Activated T-helper 17 cell treated with anti-CD3 and anti-CD28 coated beads, Interleukin-2, amount 50 U/mL, for 72 hours (primary cell): Measurements from ENCODE around the gene EIF4A3. TPM values are rescaled to one million over a fixed set of nuclear protein-coding genes. Genes with fewer than 3 reads are reported as not detected.

Source experiments
- ATAC-seq: fragments of 150-1000 bp; cut with Tn5 transposase; replicated peaks from 2 replicates; pipeline ENCODE4 v1.10.0; 2021; ENCODE audit warnings: mild to moderate bottlenecking, moderate library complexity
- H3K27ac Mint-ChIP-seq: one replicate; pipeline ENCODE4 v1.8.0; 2022; ENCODE audit warnings: mixed read lengths
- H3K27me3 Mint-ChIP-seq: one replicate; pipeline ENCODE4 v1.8.0; 2022; ENCODE audit warnings: mixed read lengths
- H3K36me3 Mint-ChIP-seq: one replicate; pipeline ENCODE4 v1.8.0; 2022; ENCODE audit warnings: low read depth, mild to moderate bottlenecking, mixed read lengths
- H3K4me1 Mint-ChIP-seq: one replicate; pipeline ENCODE4 v1.8.0; 2022; ENCODE audit warnings: mixed read lengths
- H3K4me3 Mint-ChIP-seq: one replicate; pipeline ENCODE4 v1.8.0; 2022; ENCODE audit warnings: mild to moderate bottlenecking, mixed read lengths
- H3K9me3 Mint-ChIP-seq: one replicate; pipeline ENCODE4 v1.8.0; 2022; ENCODE audit warnings: mixed read lengths
- total RNA-seq, 2 donors: library from RNA; stranded (reverse); gene quantifications; one replicate each; pipeline ENCODE4 v1.2.3, GENCODE V29; 2022

Gene EIF4A3
- total RNA-seq, 2 donors from 2014 or later: 141 to 182 TPM

DNA sequence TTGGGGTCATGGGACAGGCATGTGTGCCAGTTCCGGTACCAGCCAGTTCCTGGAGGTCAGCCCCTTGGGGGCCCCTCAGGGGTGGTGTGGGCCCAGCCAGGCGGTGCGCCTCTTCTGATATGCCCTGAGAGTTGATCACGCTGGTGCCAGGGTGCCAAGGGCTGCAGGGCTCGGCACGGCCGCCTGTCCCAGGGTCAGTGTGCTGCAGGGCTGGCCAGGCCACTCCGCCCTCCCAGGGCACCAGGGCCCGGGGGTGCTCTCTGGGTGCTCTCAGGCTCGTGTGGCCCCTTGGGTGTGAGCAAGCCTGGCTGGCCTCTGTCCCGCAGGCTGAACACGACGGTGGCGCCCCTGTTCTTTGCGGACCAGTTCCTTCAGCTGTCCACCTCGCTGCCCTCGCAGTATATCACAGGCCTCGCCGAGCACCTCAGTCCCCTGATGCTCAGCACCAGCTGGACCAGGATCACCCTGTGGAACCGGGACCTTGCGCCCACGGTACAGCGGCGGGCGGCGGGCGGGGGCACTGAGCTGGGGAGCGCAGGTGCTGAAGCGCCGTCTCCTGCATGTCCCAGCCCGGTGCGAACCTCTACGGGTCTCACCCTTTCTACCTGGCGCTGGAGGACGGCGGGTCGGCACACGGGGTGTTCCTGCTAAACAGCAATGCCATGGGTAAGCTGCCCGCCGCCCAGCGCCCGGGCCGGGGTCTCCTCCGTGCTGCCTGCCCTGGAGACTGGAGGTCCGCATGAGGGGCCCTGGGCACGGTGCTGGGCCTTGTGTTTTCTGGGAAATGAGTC lies 39.5 kb downstream of the EIF4A3 start:
- Mint-ChIP-seq H3K9me3 (no peaks in the 10 kb centered on the region), H3K36me3 (no peaks in the 10 kb centered on the region), H3K27ac (no peak overlapping the region), H3K4me3 (no peak overlapping the region), H3K4me1 (peaks cover 7% of the 10 kb centered on the region), H3K27me3 (no peaks in the 10 kb centered on the region)
- ATAC-seq: no peak

DNA sequence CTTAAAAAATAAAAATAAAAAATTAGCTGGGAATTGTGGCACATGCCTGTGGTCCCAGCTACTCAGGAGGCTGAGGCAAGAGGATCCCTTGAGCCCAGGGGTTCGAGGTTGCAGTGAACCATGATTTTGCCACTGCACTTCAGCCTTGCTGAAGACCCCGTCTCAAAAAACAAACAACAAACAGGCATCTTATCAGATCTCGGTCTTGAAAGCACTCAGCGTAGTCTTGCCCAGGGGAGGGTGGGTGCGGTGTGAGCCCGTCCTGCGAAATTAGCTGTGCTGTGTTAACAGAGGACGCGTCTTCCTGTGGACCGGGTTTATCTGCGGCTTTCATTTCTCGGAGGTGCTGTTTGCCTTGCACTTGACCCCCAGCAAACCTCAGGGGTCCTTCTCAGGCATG lies 40.2 kb downstream of the EIF4A3 start:
- ATAC-seq: no peak
- Mint-ChIP-seq H3K27me3 (no peaks in the 10 kb centered on the region), H3K4me1 (peaks cover 9% of the 10 kb centered on the region), H3K36me3 (no peaks in the 10 kb centered on the region), H3K4me3 (no peak overlapping the region), H3K27ac (no peak overlapping the region), H3K9me3 (no peaks in the 10 kb centered on the region)

DNA sequence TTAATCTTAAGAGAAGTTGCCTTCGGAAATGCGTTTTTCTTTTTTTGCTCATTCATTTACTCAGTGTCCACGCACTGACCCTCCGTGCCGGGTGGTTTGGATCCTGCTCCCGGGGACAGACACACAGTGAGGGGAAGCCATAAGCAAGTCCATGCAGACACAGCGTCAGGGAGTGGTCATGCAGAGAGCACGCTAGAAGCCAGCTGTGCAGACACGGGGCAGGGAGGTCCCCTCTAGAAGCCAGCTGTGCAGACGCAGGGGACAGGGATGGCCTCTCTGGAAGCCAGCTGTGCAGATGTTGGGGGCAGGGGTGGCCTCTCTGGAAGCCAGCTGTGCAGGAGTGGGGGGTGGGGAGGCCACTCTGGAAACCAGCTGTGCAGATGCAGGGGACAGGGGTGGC lies 40.8 kb downstream of the EIF4A3 start:
- Mint-ChIP-seq H3K4me3 (no peak overlapping the region), H3K9me3 (no peaks in the 10 kb centered on the region), H3K4me1 (peaks cover 9% of the 10 kb centered on the region), H3K27me3 (no peaks in the 10 kb centered on the region), H3K36me3 (no peaks in the 10 kb centered on the region), H3K27ac (no peak overlapping the region)
- ATAC-seq: no peak

DNA sequence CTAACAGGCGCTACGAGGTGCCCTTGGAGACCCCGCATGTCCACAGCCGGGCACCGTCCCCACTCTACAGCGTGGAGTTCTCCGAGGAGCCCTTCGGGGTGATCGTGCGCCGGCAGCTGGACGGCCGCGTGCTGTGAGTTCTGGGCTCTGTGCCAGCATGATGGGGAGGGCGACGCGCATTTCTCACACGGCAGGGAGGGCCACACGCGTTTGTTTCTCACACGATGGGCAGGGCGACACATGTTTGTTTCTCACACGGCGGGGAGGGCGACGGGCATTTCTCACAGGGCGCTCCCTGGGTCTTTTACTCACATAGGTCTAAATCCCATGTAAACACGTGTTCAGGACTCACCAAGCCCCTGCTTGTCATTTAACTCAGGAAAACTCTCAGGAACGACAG lies 41.2 kb downstream of the EIF4A3 start:
- no peak for ATAC-seq
- Mint-ChIP-seq H3K27me3 (no peaks in the 10 kb centered on the region), H3K27ac (no peak overlapping the region), H3K9me3 (no peaks in the 10 kb centered on the region), H3K4me3 (no peak overlapping the region), H3K4me1 (peaks cover 11% of the 10 kb centered on the region), H3K36me3 (no peaks in the 10 kb centered on the region)

DNA sequence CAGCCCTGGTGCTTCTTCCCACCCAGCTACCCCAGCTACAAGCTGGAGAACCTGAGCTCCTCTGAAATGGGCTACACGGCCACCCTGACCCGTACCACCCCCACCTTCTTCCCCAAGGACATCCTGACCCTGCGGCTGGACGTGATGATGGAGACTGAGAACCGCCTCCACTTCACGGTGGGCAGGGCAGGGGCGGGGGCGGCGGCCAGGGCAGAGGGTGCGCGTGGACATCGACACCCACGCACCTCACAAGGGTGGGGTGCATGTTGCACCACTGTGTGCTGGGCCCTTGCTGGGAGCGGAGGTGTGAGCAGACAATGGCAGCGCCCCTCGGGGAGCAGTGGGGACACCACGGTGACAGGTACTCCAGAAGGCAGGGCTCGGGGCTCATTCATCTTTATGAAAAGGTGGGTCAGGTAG lies 42.0 kb downstream of the EIF4A3 start:
- no peak overlapping the region for H3K27ac Mint-ChIP-seq

DNA sequence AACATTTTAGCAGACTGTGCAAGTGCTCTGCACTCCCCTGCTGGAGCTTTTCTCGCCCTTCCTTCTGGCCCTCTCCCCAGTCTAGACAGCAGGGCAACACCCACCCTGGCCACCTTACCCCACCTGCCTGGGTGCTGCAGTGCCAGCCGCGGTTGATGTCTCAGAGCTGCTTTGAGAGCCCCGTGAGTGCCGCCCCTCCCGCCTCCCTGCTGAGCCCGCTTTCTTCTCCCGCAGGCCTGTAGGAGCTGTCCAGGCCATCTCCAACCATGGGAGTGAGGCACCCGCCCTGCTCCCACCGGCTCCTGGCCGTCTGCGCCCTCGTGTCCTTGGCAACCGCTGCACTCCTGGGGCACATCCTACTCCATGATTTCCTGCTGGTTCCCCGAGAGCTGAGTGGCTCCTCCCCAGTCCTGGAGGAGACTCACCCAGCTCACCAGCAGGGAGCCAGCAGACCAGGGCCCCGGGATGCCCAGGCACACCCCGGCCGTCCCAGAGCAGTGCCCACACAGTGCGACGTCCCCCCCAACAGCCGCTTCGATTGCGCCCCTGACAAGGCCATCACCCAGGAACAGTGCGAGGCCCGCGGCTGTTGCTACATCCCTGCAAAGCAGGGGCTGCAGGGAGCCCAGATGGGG lies 42.5 kb downstream of the EIF4A3 start:
- Mint-ChIP-seq H3K9me3 (no peaks in the 10 kb centered on the region), H3K4me3 (no peak overlapping the region), H3K36me3 (no peaks in the 10 kb centered on the region), H3K27ac (no peak overlapping the region), H3K4me1 (peaks cover 19% of the 10 kb centered on the region), H3K27me3 (no peaks in the 10 kb centered on the region)
- ATAC-seq: no peak

More for the DNA sequence above, 42.0 kb downstream of the EIF4A3 start:
- no peak for ATAC-seq
- Mint-ChIP-seq H3K4me3 (no peak overlapping the region), H3K36me3 (no peaks in the 10 kb centered on the region), H3K27me3 (no peaks in the 10 kb centered on the region), H3K9me3 (no peaks in the 10 kb centered on the region), H3K4me1 (peaks cover 19% of the 10 kb centered on the region)

DNA sequence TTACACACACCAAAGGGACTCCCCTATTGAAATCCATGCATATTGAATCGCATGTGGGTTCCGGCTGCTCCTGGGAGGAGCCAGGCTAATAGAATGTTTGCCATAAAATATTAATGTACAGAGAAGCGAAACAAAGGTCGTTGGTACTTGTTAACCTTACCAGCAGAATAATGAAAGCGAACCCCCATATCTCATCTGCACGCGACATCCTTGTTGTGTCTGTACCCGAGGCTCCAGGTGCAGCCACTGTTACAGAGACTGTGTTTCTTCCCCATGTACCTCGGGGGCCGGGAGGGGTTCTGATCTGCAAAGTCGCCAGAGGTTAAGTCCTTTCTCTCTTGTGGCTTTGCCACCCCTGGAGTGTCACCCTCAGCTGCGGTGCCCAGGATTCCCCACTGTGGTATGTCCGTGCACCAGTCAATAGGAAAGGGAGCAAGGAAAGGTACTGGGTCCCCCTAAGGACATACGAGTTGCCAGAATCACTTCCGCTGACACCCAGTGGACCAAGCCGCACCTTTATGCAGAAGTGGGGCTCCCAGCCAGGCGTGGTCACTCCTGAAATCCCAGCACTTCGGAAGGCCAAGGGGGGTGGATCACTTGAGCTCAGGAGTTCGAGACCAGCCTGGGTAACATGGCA lies 43.4 kb downstream of the EIF4A3 start:
- peaks cover 19% of the 10 kb centered on the region for H3K4me1 Mint-ChIP-seq
- H3K27ac Mint-ChIP-seq: no peak overlapping the region
- no peaks in the 10 kb centered on the region for H3K27me3 Mint-ChIP-seq
- H3K9me3 Mint-ChIP-seq: no peaks in the 10 kb centered on the region
- no peaks in the 10 kb centered on the region for H3K36me3 Mint-ChIP-seq
- ATAC-seq: no peak
- H3K4me3 Mint-ChIP-seq: peak overlapping the region; percentile 94

DNA sequence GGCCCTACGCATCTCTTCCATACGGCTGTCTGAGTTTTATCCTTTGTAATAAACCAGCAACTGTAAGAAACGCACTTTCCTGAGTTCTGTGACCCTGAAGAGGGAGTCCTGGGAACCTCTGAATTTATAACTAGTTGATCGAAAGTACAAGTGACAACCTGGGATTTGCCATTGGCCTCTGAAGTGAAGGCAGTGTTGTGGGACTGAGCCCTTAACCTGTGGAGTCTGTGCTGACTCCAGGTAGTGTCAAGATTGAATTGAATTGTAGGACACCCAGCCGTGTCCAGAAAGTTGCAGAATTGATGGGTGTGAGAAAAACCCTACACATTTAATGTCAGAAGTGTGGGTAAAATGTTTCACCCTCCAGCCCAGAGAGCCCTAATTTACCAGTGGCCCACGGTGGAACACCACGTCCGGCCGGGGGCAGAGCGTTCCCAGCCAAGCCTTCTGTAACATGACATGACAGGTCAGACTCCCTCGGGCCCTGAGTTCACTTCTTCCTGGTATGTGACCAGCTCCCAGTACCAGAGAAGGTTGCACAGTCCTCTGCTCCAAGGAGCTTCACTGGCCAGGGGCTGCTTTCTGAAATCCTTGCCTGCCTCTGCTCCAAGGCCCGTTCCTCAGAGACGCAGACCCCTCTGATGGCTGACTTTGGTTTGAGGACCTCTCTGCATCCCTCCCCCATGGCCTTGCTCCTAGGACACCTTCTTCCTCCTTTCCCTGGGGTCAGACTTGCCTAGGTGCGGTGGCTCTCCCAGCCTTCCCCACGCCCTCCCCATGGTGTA lies 44.1 kb downstream of the EIF4A3 start:
- Mint-ChIP-seq H3K27me3 (no peaks in the 10 kb centered on the region), H3K36me3 (no peaks in the 10 kb centered on the region), H3K4me3 (peak overlapping the region; percentile 94), H3K9me3 (no peaks in the 10 kb centered on the region), H3K27ac (no peak overlapping the region), H3K4me1 (peaks cover 19% of the 10 kb centered on the region)
- ATAC-seq: no peak

DNA sequence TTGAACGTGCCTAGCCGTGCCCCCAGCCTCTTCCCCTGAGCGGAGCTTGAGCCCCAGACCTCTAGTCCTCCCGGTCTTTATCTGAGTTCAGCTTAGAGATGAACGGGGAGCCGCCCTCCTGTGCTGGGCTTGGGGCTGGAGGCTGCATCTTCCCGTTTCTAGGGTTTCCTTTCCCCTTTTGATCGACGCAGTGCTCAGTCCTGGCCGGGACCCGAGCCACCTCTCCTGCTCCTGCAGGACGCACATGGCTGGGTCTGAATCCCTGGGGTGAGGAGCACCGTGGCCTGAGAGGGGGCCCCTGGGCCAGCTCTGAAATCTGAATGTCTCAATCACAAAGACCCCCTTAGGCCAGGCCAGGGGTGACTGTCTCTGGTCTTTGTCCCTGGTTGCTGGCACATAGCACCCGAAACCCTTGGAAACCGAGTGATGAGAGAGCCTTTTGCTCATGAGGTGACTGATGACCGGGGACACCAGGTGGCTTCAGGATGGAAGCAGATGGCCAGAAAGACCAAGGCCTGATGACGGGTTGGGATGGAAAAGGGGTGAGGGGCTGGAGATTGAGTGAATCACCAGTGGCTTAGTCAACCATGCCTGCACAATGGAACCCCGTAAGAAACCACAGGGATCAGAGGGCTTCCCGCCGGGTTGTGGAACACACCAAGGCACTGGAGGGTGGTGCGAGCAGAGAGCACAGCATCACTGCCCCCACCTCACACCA lies 44.8 kb downstream of the EIF4A3 start:
- Mint-ChIP-seq H3K27ac (peak overlapping the region; percentile 92), H3K27me3 (no peaks in the 10 kb centered on the region), H3K9me3 (no peaks in the 10 kb centered on the region), H3K4me1 (peaks cover 19% of the 10 kb centered on the region), H3K36me3 (no peaks in the 10 kb centered on the region), H3K4me3 (peak overlapping the region; percentile 94)
- peak; percentile 30 for ATAC-seq

DNA sequence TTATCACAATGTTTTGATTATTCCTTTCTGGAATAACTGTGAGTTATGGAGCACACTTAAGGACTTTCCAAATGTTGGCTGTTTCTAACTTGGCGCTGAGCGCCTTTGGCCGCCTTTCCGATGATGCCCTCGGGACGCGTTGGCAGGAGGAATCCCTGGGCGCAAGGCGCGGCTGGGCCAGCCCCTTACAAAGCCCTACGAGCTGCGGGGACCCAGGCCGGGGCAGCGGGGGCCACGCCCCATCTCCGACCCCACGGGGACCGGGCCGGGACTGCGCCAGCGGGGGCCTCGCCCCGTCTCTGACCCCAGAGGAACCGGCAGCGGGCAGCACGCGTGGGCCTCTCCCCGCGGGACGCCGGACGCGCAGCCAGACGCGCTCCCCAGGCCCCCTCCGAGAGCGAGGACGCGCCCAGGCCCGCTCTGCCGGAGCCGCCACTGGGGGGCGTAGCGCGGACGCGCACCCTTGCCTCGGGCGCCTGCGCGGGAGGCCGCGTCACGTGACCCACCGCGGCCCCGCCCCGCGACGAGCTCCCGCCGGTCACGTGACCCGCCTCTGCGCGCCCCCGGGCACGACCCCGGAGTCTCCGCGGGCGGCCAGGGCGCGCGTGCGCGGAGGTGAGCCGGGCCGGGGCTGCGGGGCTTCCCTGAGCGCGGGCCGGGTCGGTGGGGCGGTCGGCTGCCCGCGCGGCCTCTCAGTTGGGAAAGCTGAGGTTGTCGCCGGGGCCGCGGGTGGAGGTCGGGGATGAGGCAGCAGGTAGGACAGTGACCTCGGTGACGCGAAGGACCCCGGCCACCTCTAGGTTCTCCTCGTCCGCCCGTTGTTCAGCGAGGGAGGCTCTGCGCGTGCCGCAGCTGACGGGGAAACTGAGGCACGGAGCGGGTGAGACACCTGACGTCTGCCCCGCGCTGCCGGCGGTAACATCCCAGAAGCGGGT lies 45.6 kb downstream of the EIF4A3 start, which contains the start of gene GAA:
Gene GAA (plus strand): TSS at position 571 of the 935 bp plus-strand sequence. CDS start 3,006 bp downstream, outside the sequence.
- Mint-ChIP-seq H3K4me3 (peak within 1 kb of the TSS; percentile 94), H3K27ac (peak within 1 kb of the TSS; percentile 92), H3K27me3 (no peaks in the 10 kb centered on the region), H3K9me3 (no peaks in the 10 kb centered on the region), H3K36me3 (no peaks in the 10 kb centered on the region), H3K4me1 (peaks cover 19% of the 10 kb centered on the region)
- ATAC-seq: peak; percentile 89

DNA sequence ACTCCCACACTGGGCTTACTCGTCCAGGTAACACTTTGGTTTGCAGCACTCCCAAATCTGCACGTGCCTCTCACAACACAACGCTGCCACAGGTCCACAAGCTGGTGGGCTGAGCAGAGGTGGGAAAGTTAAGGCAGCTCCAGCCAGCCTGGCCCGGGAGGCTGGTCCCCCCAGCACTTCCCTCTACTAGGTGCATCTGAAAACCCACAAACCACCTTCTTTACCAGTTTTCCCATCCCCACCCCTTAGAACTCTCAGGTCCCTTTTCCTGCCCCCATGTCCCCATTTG lies 46.9 kb downstream of the EIF4A3 start:
- no peaks in the 10 kb centered on the region for H3K9me3 Mint-ChIP-seq
- H3K4me1 Mint-ChIP-seq: peaks cover 19% of the 10 kb centered on the region
- ATAC-seq: no peak
- H3K27ac Mint-ChIP-seq: peak overlapping the region; percentile 80
- no peaks in the 10 kb centered on the region for H3K36me3 Mint-ChIP-seq
- H3K4me3 Mint-ChIP-seq: peak overlapping the region; percentile 81
- H3K27me3 Mint-ChIP-seq: no peaks in the 10 kb centered on the region

DNA sequence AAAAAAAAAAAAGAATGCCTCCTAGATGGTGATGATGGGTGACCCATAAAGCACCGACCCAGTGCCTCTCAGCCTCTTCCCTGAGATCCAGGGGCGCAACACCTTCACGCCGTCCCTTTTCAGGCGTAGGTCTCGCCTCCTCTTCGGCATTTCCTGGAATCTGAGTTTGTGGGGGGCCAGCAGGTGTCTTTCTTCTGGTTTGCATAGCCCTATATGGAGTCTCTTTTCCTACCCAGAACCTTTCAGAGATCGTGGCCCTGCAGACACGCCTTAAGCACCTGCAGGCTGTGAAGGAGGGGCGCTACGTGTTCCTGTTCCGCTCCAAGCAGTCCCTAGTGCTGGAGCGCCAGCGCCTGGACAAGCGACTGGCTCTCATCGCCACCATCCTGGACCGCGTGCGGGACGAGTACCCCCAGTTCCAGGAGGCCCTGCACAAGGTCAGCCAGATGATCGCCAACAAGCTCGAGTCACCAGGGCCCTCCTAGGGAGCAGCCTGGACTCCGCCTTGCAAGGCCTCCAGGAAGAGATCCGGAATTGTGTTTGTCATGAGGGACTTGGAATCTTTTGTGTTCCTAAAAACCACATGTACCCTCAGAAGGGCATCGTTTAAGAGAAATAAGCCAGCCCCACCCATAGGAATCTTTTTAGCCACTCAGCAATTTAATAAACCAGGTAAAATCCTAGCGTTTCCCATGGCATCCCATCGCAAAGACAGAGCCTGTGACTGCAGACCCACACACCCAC lies 47.5 kb downstream of the EIF4A3 start:
- H3K9me3 Mint-ChIP-seq: no peaks in the 10 kb centered on the region
- no peaks in the 10 kb centered on the region for H3K27me3 Mint-ChIP-seq
- peaks cover 19% of the 10 kb centered on the region for H3K4me1 Mint-ChIP-seq
- no peaks in the 10 kb centered on the region for H3K36me3 Mint-ChIP-seq
- no peak overlapping the region for H3K27ac Mint-ChIP-seq
- no peak for ATAC-seq
- peak overlapping the region; percentile 81 for H3K4me3 Mint-ChIP-seq
